Caco-2 (cell line): ENCODE results near the gene ZNF136. TPM values are rescaled to one million over a fixed set of nuclear protein-coding genes. Genes with fewer than 3 reads are reported as not detected.

ENCODE experiments used
- BruUV-seq: library from RNA; stranded (reverse); fragments of 400-500 nt; replicated peaks from 2 replicates; lab custom pipeline; 2021; lab: Mats Ljungman, UMichigan
- CTCF ChIA-PET: fragments of 300-600 bp; sonication (Branson Sonifier 250); formaldehyde crosslinking; loops from one replicate; lab custom pipeline; 2022; ENCODE audit warnings: antibody characterized with exemption; lab: Charles Lee
- POLR2A ChIA-PET: fragments of 300-600 bp; sonication (Branson Sonifier 250); formaldehyde crosslinking; loops from one replicate; lab custom pipeline; 2022; ENCODE audit warnings: antibody characterized with exemption; lab: Charles Lee
- DNase-seq, 2 experiments: peaks; one replicate each; pipeline versions ENCODE4 v3.0.0 to v3.0.0-alpha.2; 2020 to 2022
- H3K27me3 ChIP-seq: replicated peaks from 2 replicates; pipeline ENCODE4 v1.6.0; 2011; ENCODE audit warnings: low read length; ENCODE audit not compliant: control insufficient read depth, insufficient read depth
- H3K36me3 ChIP-seq: 2 replicates; pipeline ENCODE4 v1.5.1; 2011; ENCODE audit warnings: low read length; ENCODE audit not compliant: control insufficient read depth, insufficient read depth
- H3K4me1 ChIP-seq: fragments of 250-450 bp; sonication (Bioruptor Pico); 2 replicates; pipeline ENCODE4 v1.5.1; 2020; ENCODE audit warnings: mild to moderate bottlenecking
- H3K4me3 ChIP-seq: 2 replicates; pipeline ENCODE4 v1.5.1; 2011; ENCODE audit warnings: low read depth, mild to moderate bottlenecking, control low read depth, low read length
- H3K9me3 ChIP-seq: fragments of 250-450 bp; sonication (Bioruptor Pico); 2 replicates; pipeline ENCODE4 v1.5.1; 2020; ENCODE audit warnings: mild to moderate bottlenecking, moderate library complexity
- H3K27ac Mint-ChIP-seq: one replicate; pipeline ENCODE4 v1.8.0; 2022; ENCODE audit warnings: mixed read lengths; ENCODE audit not compliant: unreplicated experiment
- H3K27me3 Mint-ChIP-seq: one replicate; pipeline ENCODE4 v1.8.0; 2022; ENCODE audit warnings: mixed read lengths; ENCODE audit not compliant: insufficient read depth, unreplicated experiment
- H3K36me3 Mint-ChIP-seq: one replicate; pipeline ENCODE4 v1.8.0; 2022; ENCODE audit warnings: mild to moderate bottlenecking, mixed read lengths; ENCODE audit not compliant: insufficient read depth, unreplicated experiment
- H3K4me1 Mint-ChIP-seq: one replicate; pipeline ENCODE4 v1.8.0; 2022; ENCODE audit warnings: low read depth, mixed read lengths; ENCODE audit not compliant: unreplicated experiment
- H3K4me3 Mint-ChIP-seq: one replicate; pipeline ENCODE4 v1.8.0; 2022; ENCODE audit warnings: mild to moderate bottlenecking, moderate library complexity, mixed read lengths; ENCODE audit not compliant: unreplicated experiment
- H3K9me3 Mint-ChIP-seq: one replicate; pipeline ENCODE4 v1.8.0; 2022; ENCODE audit warnings: mixed read lengths; ENCODE audit not compliant: unreplicated experiment
- CTCF ChIP-seq, 2 experiments: fragments of 200-600 bp in 1 of 2; IDR thresholded peaks; 1 replicate in 1 of 2; 2 replicates in 1 of 2; pipeline versions ENCODE4 v1.5.1 to v1.8.0; 2011 to 2022; ENCODE audit warnings: antibody characterized with exemption in 1 of 2, control low read depth in 1 of 2, inconsistent platforms in 1 of 2, low read depth in 1 of 2, low read length in 1 of 2, mild to moderate bottlenecking in 1 of 2, moderate library complexity in 1 of 2; ENCODE audit not compliant: insufficient read depth in 1 of 2, severe bottlenecking in 1 of 2, unreplicated experiment in 1 of 2
- intact Hi-C: fragments of 100-400 bp; cut with micrococcal nuclease; formaldehyde crosslinking; loops from one replicate; pipeline ENCODE4 v1.10.0; 2022; ENCODE audit not compliant: unreplicated experiment
- total RNA-seq: library from RNA; stranded (reverse); gene quantifications from 2 replicates; pipeline ENCODE4 v1.2.3, GENCODE V29; 2022

Gene ZNF136
- total RNA-seq, 1 experiment from 2014 or later = 3.6 TPM

GRCh38 chr19:12230751-12231733 lies 68.1 kb downstream of the ZNF136 start:
- no peak for TF ChIP-seq CTCF (IDR thresholded peaks at IDR 0.05; ENCODE audit: insufficient read depth in 1 of 2, low read depth in 1 of 2, low read length in 1 of 2, severe bottlenecking in 1 of 2, unreplicated experiment in 1 of 2)

GRCh38 chr19:12232961-12233360 lies 70.1 kb downstream of the ZNF136 start:
- H3K4me3 Mint-ChIP-seq = no peak overlapping the region
- Histone ChIP-seq H3K4me1 (no peaks in the 10 kb centered on the region), H3K27me3 (no peaks in the 10 kb centered on the region), H3K9me3 (no peaks in the 10 kb centered on the region), H3K4me3 (no peak overlapping the region), H3K36me3 (no peaks in the 10 kb centered on the region)
- intact Hi-C loops = no loop called here
- H3K9me3 Mint-ChIP-seq = peaks cover 44% of the 10 kb centered on the region
- H3K36me3 Mint-ChIP-seq = no peaks in the 10 kb centered on the region
- no peak for DNase-seq
- H3K4me1 Mint-ChIP-seq = no peaks in the 10 kb centered on the region
- ChIA-PET POLR2A (no interaction called here), CTCF (no interaction called here)
- H3K27me3 Mint-ChIP-seq = no peaks in the 10 kb centered on the region
- no peak overlapping the region for H3K27ac Mint-ChIP-seq
- TF ChIP-seq CTCF (IDR thresholded peaks at IDR 0.05; ENCODE audit: insufficient read depth in 1 of 2, low read depth in 1 of 2, low read length in 1 of 2, severe bottlenecking in 1 of 2, unreplicated experiment in 1 of 2) = no peak
- no TSS peak for BruUV-seq

More at GRCh38 chr19:12230751-12231733, 68.1 kb downstream of the ZNF136 start:
- H3K9me3 ChIP-seq = no peaks in the 10 kb centered on the region; the same call in 1 of the 2 replicates
- no TSS peak for BruUV-seq
- no peak overlapping the region for H3K27ac Mint-ChIP-seq
- no peaks in the 10 kb centered on the region for H3K4me1 ChIP-seq
- H3K27me3 Mint-ChIP-seq = no peaks in the 10 kb centered on the region
- ChIA-PET CTCF (no interaction called here), POLR2A (no interaction called here)
- no peak overlapping the region for H3K4me3 ChIP-seq
- DNase-seq = no peak
- H3K4me1 Mint-ChIP-seq = no peaks in the 10 kb centered on the region
- no peaks in the 10 kb centered on the region for H3K36me3 ChIP-seq
- H3K4me3 Mint-ChIP-seq = no peak overlapping the region
- intact Hi-C loops = no loop called here
- H3K9me3 Mint-ChIP-seq = peaks cover 44% of the 10 kb centered on the region
- H3K36me3 Mint-ChIP-seq = no peaks in the 10 kb centered on the region
- no peaks in the 10 kb centered on the region for H3K27me3 ChIP-seq

GRCh38 chr19:12237143-12237839 lies 74.4 kb downstream of the ZNF136 start:
- Mint-ChIP-seq H3K4me3 (no peak overlapping the region), H3K27ac (no peak overlapping the region), H3K4me1 (no peaks in the 10 kb centered on the region), H3K9me3 (peaks cover 11% of the 10 kb centered on the region), H3K36me3 (no peaks in the 10 kb centered on the region), H3K27me3 (no peaks in the 10 kb centered on the region)
- H3K36me3 ChIP-seq = no peaks in the 10 kb centered on the region
- no TSS peak for BruUV-seq
- H3K4me3 ChIP-seq = no peak overlapping the region
- no peaks in the 10 kb centered on the region for H3K27me3 ChIP-seq
- POLR2A ChIA-PET = no interaction called here
- H3K4me1 ChIP-seq = no peaks in the 10 kb centered on the region
- no peak for TF ChIP-seq CTCF (IDR thresholded peaks at IDR 0.05; ENCODE audit: insufficient read depth in 1 of 2, low read depth in 1 of 2, low read length in 1 of 2, severe bottlenecking in 1 of 2, unreplicated experiment in 1 of 2)
- intact Hi-C loops = no loop called here
- peaks cover 4% of the 10 kb centered on the region; the same call in 1 of the 2 replicates for H3K9me3 ChIP-seq
- DNase-seq = no peak
- CTCF ChIA-PET = no interaction called here
